ENCODE results near the gene PDE8A.

- no peak for TF ChIP-seq CTCF (IDR thresholded peaks at IDR 0.05)
- TF ChIP-seq POLR2A (IDR thresholded peaks at IDR 0.05) = no peak
Observed at GRCh38 chr15:85009435-85009834, 27.8 kb downstream of the PDE8A start.
